Activated CD8-positive, alpha-beta memory T cell treated with anti-CD3 and anti-CD28 coated beads, Interleukin-2, amount 50 U/mL, for 1 hour (primary cell): ENCODE results near the gene SCNN1B.
"Not testable (repeated sequence)": the region's sequence is repeated elsewhere in the genome, so short reads cannot be mapped to it uniquely, and the experiment has no call there.

Source experiments
- DNase-seq: peaks from one replicate; pipeline ENCODE4 v3.0.0-alpha.2; 2020; ENCODE audit errors: extremely low read depth

The SCNN1B gene

DNA sequence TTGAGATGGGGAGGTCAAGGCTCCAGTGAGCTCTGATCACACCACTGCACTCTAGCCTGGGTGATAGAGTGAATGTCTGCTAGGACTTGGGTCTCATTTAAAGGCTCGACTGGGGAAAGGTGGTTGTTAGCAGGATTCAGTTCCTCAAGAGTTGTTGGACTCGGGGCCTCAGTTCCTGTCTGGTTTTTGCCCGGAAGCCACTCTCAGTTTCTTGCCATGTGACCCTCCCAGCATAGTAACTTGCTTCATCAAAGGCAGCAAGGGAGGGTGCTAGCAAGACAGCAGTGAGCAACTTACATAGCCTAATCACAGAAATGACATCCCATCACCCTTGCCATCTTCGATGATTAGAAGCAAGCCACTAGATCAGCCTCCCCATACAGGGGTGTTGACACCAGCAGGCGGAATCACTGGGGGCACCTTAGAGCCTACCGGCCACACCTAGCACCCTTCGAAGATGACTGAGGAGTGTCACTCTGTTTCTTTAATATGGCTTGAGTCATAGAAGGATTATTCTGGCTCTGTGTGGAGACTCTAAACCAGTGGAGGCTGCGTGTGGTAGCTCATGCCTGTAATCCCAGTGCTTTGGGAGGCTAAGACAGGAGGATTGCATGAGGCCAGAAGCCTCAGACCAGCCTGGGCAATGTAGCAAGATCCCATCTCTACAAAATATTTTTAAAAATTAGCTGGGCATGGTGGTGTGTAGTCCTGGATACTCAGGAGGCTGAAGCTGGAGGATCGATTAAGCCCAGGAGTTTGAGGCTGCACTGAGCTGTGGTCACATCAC, 13.2 kb upstream of the SCNN1B start:
- no peak for DNase-seq

DNA sequence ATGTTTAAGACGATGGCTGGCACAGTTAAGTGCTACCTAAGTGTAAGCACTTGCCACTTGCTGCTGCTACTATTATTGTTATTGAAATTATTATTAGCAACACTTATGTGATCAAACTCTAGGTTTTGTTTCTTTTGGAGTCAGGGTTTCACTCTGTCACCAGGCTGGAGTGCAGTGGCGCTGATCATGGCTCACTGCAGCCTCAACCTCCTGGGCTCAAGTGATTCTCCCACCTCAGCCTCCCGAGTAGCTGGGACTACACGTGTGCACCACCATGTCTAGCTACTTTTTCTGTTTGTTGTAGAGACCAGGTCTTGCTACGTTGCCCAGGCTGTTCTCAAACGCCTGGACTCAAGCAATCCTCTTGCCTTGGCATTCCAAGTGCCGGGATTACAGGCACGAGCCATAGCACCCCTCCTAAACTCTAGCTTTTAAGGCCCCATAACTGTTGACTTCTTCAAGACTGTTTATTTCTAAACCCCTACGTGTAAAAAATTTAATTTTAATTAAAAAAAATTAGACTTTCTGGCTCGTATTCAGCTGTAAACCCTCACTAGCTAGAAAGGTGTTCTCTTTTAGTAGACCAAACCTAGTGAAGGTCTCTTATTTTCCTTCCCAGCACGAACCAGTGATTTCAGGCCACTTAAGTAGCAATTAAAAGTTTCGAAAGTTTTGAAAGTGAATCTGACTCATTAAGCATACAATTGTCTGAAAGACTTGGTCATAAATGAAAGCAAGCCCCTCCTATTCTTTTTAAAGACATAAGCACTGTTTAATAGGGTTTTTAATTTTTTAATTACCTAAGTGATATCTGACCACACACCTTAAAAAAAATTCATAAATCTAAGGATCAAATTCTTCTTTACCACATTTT, 11.7 kb upstream of the SCNN1B start:
- DNase-seq = no peak

DNA sequence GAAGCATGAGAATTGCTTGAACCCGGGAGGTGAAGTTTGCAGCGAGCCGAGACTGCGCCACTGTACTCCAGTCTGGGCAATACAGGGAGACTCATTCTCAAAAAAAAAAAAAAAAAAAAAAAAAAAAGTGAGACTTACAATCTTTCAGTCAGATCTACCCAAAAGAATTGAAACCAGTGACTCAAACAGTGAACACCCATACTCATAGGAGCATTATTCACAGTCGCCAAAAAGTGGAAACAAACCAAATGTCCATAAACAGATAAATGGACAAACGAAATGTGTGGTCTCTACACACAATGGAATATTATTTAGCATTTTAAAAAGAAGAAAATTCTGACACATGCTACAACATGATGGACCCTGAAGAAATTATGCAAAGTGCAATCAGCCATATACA, 9.1 kb upstream of the SCNN1B start:
- DNase-seq = no peak

DNA sequence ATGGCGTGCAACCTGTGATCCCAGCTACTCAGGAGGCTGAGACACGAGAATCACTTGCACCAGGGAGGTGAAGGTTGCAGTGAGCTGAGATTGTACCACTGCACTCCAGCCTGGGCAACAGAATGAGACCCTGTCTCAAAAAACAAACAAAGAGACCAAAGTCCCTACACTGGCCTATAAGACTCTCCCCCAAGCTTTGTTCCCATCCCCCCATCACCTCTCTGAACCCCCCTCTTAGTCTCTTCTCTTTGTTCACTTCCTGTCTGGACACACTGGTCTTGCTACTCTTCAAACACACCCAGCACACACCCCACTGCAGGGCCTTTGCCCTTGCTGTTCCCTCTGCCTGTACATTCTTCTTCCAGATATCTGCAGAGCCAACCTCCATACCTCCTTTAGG, 7.8 kb upstream of the SCNN1B start:
- DNase-seq = no peak

DNA sequence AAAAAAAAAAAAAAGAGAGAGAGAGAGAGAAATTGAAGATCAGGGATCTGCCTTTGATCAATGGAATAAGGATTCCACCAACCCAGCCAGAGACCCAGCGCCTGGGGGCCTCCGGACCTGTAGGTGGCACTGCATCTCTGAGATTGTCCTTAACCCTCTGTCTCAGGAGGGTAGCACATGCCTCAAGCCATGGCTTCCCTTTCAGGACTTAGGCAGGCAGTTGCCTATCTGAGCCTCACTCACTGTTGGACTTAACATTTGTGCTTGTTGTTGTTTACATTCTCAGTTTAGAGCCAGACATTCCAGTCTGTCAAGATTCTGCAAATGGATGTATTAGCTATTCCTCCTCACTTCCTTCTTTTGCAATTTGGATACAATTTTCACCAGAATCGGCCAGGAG, 5.1 kb upstream of the SCNN1B start:
- no peak for DNase-seq

DNA sequence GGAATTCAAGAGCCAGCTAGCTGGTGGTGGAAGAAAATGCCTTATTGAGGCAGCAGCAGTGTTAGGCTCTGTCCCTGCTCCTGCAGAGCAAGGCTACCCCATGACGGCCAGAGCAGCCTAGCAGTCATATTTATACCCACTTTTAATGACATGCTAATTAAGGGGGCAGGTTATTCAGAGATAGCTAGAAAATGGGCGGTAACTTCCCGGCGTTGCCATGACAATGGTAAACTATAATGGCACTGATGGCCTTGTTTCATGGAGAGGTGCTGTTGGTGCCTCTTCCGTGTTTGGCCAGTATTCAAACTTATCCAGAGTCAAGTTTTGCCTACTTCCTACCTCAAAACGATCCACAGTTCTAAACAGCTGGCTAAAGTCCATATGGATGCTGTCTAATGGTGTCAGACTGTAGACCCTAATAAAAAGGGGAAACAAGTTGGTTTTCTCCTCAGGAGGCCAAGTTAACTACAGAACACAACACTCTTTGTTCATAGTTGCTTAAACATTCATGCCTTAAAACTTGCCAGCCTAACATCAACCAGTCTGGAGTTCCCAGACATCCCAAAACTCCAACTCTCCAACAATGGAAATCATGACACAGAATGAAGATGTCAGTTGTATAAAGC, 3.7 kb upstream of the SCNN1B start:
- no peak for DNase-seq

DNA sequence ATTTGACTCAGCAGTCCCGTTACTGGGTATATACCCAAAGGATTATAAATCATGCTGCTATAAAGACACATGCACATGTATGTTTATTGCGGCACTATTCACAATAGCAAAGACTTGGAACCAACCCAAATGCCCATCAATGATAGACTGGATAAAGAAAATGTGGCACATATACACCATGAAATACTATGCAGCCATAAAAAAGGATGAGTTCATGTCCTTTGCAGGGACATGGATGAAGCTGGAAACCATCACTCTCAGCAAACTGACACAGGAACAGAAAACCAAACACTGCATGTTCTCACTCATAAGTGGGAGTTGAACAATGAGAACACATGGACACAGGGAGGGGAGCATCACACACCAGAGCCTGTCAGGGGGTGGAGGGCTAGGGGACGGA, 2.3 kb upstream of the SCNN1B start:
- not testable (repeated sequence) for DNase-seq

DNA sequence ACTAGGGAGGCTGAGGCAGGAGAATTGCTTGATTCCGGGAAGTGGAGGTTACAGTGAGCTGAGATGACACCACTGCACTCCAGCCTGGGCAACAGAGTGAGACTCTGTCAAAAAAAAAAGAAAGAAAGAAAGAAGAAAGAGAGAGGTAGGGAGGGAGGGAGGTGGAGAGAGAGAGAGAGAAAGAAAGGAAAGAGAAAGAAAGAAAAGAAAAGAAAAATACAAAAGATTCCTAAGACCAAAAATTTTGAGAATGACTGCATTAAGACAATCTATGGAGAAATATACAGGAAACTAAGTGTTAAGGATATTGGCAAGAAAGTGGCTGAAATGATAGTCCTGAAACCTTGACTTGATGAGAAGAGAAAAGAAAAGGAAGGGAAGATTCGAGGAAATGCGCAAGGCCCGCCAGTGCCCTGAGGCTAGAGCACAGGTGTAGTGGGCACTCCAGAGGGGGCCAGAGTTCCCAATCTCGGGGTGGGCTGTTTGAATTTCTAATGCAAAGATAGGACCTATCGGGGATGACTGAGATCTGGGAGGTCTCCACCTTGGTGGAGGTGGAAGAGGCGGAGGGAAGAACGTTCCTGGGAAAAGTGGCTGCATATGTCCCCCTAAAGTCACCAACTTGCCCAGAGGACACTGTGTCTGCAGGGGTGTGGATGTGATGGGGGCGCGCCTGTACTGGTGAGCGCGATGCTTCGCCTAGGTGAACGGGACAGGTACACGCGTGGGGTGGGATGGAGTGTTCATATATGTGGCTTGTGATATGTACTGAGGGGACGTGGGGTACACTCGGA, 654 bp upstream of the SCNN1B start:
- DNase-seq = no peak

DNA sequence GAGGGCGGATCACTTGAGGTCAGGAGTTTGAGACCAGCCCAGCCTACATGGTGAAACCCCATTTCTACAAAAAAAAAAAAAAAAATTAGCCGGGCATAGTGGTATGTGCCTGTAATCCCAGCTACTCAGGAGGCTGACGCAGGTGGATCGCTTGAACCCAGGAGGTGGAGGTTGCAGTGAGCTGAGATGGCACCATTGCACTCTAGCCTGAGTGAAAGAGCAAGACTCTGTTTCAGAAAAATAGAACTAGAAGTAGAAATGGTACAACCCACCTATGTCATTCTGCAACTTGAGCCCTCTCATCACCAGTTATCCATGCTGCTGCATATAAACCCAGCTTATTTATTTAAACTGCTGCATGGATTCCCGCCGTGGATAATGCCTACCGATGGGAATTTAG, 1.6 kb downstream of the SCNN1B start:
- no peak for DNase-seq

DNA sequence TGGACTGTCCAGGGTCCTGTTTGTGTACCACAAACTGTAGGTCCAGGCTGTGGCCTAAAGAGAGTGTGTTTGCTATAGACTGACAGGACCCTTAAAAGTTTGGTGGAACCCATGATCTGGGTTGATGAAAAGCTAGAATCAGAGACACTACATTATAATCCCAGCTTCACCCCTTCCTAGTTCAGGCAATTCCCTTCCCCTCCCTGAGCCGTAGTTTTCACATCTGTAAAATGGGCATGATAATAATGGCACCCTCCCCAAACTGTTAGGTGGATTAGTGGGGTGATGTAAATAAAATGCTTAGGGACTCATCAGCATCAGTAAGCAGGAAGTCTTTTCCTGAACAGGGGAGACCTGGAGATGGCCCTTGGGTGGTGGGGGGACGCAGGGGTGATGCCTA, 2.5 kb downstream of the SCNN1B start:
- DNase-seq = no peak

DNA sequence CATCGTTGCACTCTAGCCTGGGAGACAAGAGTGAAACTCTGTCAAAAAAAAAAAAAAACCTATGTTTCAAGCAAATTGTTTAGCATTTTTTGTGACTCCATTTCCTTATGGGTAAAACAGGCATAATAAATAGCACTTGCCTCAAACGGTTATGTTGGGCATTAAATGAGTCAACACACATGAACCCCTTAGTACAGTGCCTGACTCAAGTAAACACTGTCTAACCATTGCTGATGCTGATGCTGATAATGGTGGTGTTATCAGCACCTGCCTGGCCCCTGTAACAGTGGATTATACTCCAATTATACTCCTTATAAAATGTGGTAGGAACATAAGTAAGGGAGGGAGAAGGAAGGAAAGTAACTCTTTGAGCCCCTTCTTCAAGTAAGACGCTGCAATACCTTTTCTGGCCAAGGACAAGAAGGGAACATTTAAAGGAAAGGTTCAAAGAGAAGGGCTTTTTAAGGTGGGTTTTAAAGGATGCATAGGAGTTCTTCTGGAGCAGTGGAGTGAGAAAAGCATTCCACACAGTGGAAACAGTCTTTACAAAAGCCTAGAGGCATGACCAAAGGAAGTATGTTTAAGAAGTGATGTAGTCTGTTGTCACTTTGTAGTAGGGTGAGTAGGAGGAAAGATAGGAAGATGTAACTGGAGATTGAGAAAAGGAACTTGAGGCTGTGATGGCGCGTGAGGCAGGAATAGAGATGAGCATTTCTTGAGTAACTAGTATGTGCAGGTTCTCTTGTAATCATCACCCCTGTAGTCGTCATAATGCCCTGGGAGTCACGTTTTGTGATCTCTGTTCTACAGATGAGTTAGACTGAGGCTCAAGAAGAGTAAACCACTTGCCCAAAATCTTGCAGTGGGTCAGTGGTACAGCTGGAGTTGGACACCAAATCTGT, 4.3 kb downstream of the SCNN1B start:
- no peak for DNase-seq

DNA sequence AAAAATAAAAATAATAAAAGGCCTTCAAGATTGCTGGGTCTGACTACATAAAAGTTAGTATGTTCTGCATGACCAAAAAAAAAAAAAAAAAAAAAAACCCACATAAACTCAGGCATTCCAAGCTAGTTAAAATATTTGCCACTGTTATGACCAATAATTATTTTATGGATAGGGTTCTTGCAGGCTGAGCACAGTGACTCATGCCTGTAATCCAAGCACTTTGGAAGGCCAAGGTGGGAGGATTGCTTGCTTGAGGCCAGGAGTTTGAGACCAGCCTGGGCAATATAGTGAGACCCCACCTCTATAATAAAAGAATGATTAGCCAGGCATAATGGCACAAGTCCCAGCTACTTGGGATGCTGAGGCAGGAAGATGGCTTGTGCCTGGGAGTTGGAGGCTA, 8.1 kb downstream of the SCNN1B start:
- no peak for DNase-seq

DNA sequence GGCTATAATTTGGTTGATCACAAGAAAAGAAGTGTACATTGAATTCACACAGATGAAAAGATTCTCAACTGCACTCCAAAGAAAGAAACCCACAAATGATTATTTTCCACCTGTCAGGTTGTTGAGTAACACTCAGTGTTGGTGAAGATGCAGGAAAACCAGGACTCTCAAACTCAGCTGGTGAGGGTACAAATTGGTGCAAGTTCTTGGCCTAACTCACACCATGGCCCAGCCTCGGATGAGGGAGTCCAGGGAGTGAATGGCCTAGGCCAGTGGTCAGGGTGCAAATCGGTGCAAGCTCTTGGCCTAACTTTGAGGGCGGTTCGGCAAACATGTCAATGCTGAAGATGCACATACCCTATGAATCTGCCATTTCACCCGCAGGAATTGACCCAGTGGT, 8.6 kb downstream of the SCNN1B start:
- DNase-seq = no peak

DNA sequence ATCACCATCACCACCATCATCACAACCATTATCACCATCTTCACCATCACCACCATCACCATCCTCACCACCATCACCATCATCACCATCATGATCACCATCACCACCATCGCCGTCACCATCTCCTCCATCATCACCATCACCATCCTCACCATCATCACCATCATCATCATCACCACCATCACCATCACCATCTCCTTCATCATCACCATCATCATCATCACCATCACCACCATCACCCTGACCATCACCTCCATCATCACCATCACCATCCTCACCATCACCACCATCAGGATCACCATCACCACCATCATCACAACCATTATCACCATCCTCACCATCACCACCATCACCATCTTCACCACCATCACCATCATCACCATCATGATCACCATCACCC, 14.1 kb downstream of the SCNN1B start:
- no peak for DNase-seq

DNA sequence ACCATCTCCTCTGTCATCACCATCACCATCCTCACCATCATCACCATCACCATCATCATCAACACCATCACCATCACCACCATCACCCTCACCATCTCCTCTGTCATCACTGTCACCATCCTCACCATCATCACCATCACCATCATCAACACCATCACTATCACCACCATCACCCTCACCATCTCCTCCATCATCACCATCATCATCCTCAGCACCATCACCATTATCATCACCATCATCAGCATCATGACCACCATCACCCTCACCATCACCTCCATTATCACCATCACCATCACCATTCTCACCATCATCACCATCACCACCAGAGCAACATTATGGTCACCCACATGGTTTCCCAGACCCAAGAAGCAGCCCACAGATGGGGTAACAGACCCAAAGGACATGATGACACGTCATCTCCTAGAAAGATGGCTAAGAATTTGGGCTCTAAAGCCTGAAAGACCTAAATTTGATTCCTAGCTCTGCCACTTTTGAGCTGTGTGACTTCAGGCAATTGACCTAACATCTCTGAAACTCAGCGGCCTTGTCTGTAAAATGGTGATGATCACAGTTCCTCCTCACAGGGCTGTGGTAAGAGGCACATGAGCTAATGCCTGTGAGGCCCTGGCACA, 14.6 kb downstream of the SCNN1B start:
- DNase-seq = no peak

DNA sequence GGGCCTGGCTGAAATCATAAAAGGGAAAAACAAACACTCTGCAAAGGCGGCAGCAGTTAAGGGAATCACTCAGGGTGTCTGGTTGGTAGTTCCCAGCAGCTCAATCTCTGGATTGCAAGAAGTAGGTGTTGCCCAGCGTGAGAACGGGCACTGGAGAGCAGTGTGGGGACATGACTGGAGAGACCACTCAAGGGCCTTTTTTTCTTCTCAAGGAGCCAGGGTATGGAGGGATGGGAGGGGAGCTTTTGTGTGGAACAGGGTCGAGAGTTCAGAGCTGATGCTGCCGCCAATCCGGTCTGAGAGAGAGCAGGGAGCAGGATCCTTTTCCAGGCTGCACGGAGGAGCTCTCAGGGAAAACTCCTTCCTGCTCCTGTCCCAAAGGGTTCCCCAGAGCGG, 15.2 kb downstream of the SCNN1B start:
- no peak for DNase-seq

DNA sequence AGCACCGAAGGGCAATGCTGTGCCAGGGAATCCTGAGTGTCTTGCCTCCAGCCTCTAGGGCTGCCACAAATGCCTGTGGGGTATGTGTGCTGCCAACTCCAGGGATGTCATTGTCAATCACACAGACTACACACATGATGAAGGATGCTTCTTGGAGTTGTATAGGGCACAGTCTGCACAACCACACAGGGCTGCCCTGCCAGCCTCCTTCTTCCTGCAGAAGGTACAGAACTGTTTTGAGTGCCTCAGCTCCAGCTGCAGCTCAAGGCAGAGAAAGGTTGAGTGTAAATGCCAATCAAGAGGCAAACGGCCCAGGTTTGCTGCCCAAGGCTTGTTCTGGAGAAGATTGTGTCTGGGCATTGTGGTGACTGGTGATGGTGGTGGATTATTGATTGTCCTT, 15.6 kb downstream of the SCNN1B start:
- no peak for DNase-seq

DNA sequence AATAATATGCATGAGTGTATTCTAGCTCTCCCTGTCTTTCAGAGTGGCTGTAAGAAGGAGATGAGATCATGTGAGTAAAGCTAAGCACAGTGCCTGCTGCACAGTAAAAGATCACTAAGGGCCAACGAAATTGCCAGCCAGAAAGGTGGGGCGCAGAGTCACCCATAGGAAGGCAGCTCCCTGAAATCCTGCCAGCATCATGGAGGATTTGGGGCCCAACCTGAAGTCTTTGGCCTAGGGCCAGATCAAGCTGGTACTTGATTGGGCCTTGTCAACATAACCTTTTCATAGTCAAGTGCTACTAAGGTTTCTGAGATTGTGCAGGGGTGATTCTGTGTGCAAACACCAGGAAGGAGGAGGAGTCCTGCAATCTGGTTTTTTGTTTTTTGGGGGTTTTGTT, 16.5 kb downstream of the SCNN1B start:
- DNase-seq = no peak

DNA sequence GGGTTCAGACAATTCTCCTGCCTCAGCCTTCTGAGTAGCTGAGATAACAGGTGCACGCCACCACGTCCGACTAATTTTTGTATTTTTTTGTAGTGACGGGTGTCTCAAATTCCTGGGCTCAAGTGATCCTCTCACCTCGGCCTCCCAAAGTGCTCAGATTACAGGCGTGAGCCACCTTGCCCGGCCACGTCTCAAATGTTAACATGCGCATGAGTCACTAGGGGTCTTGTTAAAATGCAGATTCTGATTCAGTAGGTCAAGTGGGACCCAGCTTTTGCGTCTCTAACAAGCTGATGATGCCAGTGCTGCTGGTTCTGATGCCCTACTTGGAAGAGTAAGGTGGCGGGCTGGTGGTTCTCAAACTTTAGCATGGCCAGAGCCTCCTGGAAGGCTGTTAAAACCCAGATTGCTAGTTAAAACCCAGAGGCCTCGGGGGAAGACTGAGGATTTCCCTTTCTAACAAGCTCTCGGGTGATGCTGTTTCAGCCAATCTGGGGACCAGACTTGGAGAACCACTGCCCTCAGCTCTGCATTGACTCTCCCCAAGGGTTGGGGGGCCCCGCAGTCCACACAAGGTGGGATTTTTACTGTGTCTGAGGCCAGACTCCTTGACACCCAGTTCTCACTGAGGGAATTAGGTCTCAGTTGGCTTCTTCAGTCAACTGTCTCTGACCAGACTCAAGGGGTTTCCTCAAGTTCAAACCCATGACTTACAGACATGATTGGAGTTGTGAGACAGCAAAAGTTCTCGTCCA, 17.9 kb downstream of the SCNN1B start:
- DNase-seq = no peak

DNA sequence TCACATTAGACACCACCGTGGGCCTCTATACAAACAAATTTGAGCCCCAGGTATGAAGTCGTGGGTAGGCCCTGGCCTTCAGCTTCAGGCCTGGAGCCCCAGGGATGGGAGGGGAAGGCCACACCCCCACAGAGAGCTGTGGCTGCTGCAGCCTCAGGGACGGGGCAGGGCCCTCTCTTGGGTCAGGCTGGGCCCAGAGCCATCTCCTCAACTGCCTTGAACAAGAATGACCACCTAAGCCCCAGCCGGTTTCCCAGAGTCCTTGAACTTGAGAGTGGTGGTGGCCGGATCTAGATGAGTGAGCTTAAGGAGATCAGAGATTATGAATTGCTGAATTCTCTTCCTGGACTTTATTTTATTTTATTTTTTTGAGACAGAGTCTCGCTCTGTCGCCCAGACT, 18.6 kb downstream of the SCNN1B start:
- no peak for DNase-seq
